ENCODE results near the gene TSPAN9.

Gene TSPAN9

GRCh38 chr12:3044141-3044630 lies 33.0 kb upstream of the TSPAN9 start:
- H3K4me1 ChIP-seq (ENCODE audit: control extremely low read depth in 1 of 4, control insufficient read depth in 4 of 4, insufficient read depth in 4 of 4, low read length in 3 of 4) = peaks cover 10 to 32% (median 23%) of the 10 kb centered on the region in 4 experiments
- no peaks in the 10 kb centered on the region for H3K27me3 ChIP-seq (replicated peaks in 2 of 5; ENCODE audit: control insufficient read depth in 4 of 5, insufficient read depth in 5 of 5, low read length in 4 of 5)
- 96% methylated on average over 4 of the region's 8 CpGs for WGBS (ENCODE audit: insufficient coverage)
- no peak overlapping the region for H3K27ac ChIP-seq (ENCODE audit: insufficient read depth in 1 of 2, low read depth in 1 of 2, low read length in 2 of 2, poor library complexity in 1 of 2, severe bottlenecking in 2 of 2)
- ChIA-PET CTCF (no interaction called here), POLR2A (no interaction called here)
- H3K4me3 ChIP-seq (ENCODE audit: control insufficient read depth in 1 of 7, extremely low read depth in 1 of 7, insufficient read depth in 4 of 7, low read depth in 2 of 7, low read length in 6 of 7) = no peak overlapping the region
- H3K36me3 ChIP-seq (ENCODE audit: control insufficient read depth in 4 of 4, insufficient read depth in 4 of 4, low read length in 3 of 4) = no peaks in the 10 kb centered on the region
- no peak for DNase-seq
- no peaks in the 10 kb centered on the region for H3K9me3 ChIP-seq (ENCODE audit: control extremely low read depth in 1 of 5, control insufficient read depth in 4 of 5, insufficient read depth in 2 of 5, low read depth in 1 of 5, low read length in 4 of 5)

DNA sequence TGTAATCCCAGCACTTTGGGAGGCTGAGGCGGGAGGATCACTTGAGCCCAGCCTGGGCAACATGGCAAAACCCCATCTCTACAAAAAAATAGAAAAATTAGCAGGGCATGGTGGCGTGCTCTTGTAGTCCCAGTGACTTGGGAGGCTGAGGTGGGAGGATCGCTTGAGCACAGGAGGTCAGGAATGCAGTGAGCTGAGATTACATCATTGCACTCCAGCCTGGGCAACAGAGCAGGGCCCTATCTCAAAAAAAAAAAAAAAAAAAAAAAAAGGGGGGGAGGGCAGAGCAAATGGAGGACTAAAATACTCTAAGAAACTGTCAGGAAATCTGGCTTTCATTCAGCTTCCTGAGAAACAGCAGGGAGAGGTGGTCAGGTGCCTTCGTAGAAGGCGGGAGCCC lies 31.7 kb upstream of the TSPAN9 start:
- ChIA-PET CTCF (no interaction called here), POLR2A (no interaction called here)
- Histone ChIP-seq H3K27me3 (replicated peaks in 2 of 5; ENCODE audit: control insufficient read depth in 4 of 5, insufficient read depth in 5 of 5, low read length in 4 of 5) (no peaks in the 10 kb centered on the region), H3K9me3 (ENCODE audit: control extremely low read depth in 1 of 5, control insufficient read depth in 4 of 5, insufficient read depth in 2 of 5, low read depth in 1 of 5, low read length in 4 of 5) (no peaks in the 10 kb centered on the region), H3K36me3 (ENCODE audit: control insufficient read depth in 4 of 4, insufficient read depth in 4 of 4, low read length in 3 of 4) (no peaks in the 10 kb centered on the region), H3K4me1 (ENCODE audit: control extremely low read depth in 1 of 4, control insufficient read depth in 4 of 4, insufficient read depth in 4 of 4, low read length in 3 of 4) (peaks cover 10 to 45% (median 32%) of the 10 kb centered on the region in 4 experiments), H3K4me3 (ENCODE audit: control insufficient read depth in 1 of 7, extremely low read depth in 1 of 7, insufficient read depth in 4 of 7, low read depth in 2 of 7, low read length in 6 of 7) (no peak overlapping the region), H3K27ac (ENCODE audit: insufficient read depth in 1 of 2, low read depth in 1 of 2, low read length in 2 of 2, poor library complexity in 1 of 2, severe bottlenecking in 2 of 2) (no peak overlapping the region)
- 83% methylated on average over 2 of the region's 5 CpGs for WGBS (ENCODE audit: insufficient coverage)
- DNase-seq = peak in 2 of 3 donors; percentile 27 to 33

DNA sequence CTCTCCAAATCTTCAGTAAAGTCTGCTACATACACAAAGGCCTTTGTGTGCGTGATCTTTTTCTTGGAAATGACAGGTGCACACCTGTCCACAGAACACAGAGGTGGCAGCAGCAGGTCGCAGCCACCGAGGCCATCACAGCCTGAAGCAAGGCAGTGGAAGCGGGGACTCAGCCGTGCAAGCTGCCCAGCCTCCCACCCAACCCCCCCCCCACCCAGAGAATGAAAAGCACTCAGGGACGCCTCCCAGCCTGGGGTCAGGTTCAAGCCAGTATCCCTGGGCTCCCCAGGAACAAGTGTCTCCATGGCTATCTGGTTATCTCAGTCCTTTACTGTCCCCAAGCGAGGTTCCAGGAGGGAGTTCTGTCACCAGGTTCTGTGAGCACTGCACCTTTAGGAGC lies 31.2 kb upstream of the TSPAN9 start:
- Histone ChIP-seq H3K27me3 (replicated peaks in 2 of 5; ENCODE audit: control insufficient read depth in 4 of 5, insufficient read depth in 5 of 5, low read length in 4 of 5) (no peaks in the 10 kb centered on the region), H3K9me3 (ENCODE audit: control extremely low read depth in 1 of 5, control insufficient read depth in 4 of 5, insufficient read depth in 2 of 5, low read depth in 1 of 5, low read length in 4 of 5) (no peaks in the 10 kb centered on the region), H3K36me3 (ENCODE audit: control insufficient read depth in 4 of 4, insufficient read depth in 4 of 4, low read length in 3 of 4) (no peaks in the 10 kb centered on the region), H3K27ac (ENCODE audit: insufficient read depth in 1 of 2, low read depth in 1 of 2, low read length in 2 of 2, poor library complexity in 1 of 2, severe bottlenecking in 2 of 2) (no peak overlapping the region), H3K4me3 (ENCODE audit: control insufficient read depth in 1 of 7, extremely low read depth in 1 of 7, insufficient read depth in 4 of 7, low read depth in 2 of 7, low read length in 6 of 7) (no peak overlapping the region), H3K4me1 (ENCODE audit: control extremely low read depth in 1 of 4, control insufficient read depth in 4 of 4, insufficient read depth in 4 of 4, low read length in 3 of 4) (peaks cover 10 to 45% (median 32%) of the 10 kb centered on the region in 4 experiments)
- 100% methylated on average over 1 of the region's 7 CpGs for WGBS (ENCODE audit: insufficient coverage)
- CTCF ChIA-PET = no interaction called here
- DNase-seq = no peak
- POLR2A ChIA-PET = no interaction called here

DNA sequence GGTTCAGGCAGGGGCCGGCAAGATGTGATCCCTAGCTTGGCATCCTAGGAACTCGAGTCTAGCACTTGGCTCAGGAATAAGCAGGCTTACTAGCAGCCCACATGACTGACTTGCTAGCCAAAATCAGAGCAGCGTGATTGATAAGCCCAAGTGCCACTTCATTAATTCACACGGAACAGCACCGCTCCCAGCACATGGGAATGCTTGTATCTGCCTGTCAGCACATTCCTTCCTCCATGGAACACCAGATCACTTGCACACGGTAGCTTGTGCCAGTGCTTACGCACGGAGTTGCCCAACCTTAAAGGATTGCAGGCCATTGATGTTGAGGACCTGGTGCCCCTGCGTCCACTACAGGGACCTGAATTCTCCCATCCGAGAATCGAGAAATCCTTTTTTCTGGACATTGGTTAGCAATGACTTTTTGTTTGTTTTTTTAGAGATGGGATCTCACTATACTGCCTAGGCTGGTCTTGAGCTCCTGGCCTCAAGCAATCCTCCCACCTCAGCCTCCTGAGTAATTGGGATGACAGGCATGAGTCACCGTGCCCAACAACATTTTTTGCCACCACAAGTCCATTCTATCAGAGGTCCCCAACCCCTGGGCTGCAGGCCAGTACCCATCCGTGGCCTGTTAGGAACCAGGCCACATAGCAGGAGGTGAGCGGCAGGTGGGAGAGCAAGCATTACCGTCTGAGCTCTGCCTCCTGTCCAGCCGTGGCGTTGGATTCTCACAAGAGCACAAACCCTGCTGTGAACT lies 30.6 kb upstream of the TSPAN9 start:
- ChIA-PET CTCF (no interaction called here), POLR2A (no interaction called here)
- Histone ChIP-seq H3K36me3 (ENCODE audit: control insufficient read depth in 4 of 4, insufficient read depth in 4 of 4, low read length in 3 of 4) (no peaks in the 10 kb centered on the region), H3K4me3 (ENCODE audit: control insufficient read depth in 1 of 7, extremely low read depth in 1 of 7, insufficient read depth in 4 of 7, low read depth in 2 of 7, low read length in 6 of 7) (no peak overlapping the region), H3K27me3 (replicated peaks in 2 of 5; ENCODE audit: control insufficient read depth in 4 of 5, insufficient read depth in 5 of 5, low read length in 4 of 5) (no peaks in the 10 kb centered on the region), H3K4me1 (ENCODE audit: control extremely low read depth in 1 of 4, control insufficient read depth in 4 of 4, insufficient read depth in 4 of 4, low read length in 3 of 4) (peaks cover 10 to 44% (median 32%) of the 10 kb centered on the region in 4 experiments), H3K27ac (ENCODE audit: insufficient read depth in 1 of 2, low read depth in 1 of 2, low read length in 2 of 2, poor library complexity in 1 of 2, severe bottlenecking in 2 of 2) (no peak overlapping the region), H3K9me3 (ENCODE audit: control extremely low read depth in 1 of 5, control insufficient read depth in 4 of 5, insufficient read depth in 2 of 5, low read depth in 1 of 5, low read length in 4 of 5) (no peaks in the 10 kb centered on the region)
- WGBS (ENCODE audit: insufficient coverage) = 85% methylated on average over 17 of the region's 17 CpGs
- no peak for DNase-seq

DNA sequence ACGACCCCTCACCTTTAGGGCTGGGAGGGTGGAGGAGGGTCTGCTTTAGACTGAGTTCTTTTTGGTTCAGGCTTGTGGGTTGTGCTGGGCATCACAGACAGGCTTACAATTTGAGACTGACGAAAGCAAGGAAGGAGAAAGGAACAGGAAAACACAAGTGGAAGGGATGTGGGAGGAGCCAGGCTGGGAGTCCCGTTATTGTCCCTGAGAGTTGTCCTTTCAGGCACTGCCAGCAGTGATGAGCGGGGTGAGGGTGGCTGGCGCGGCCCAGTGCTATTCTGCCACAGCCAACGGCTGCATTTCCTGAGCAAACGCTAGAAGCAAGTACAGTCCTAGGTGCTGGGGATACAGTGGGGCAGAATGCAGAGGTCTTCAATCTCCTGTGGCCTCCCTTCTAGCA lies 29.2 kb upstream of the TSPAN9 start:
- CTCF ChIA-PET = no interaction called here

DNA sequence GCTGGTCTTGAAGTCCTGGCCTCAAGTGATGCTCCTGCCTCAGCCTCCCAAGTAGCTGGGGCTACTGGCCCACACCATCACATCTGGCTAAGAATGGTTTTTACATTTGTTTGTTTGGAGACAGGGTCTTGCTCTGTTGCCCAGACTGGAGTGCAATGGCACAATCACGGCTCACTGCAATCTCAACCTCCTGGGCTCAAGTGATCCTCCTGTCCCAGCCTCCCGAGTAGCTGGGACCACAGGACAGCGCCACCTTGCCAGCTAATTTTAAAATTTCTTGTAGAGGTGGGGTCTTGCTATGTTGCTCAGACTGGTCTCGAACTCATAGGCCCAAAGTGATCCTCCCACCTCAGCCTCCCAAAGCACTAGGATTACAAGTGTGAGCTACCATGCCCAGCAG lies 28.6 kb upstream of the TSPAN9 start:
- WGBS (ENCODE audit: insufficient coverage) = 88% methylated on average over 1 of the region's 4 CpGs
- ChIA-PET CTCF (no interaction called here), POLR2A (no interaction called here)
- Histone ChIP-seq H3K27me3 (replicated peaks in 2 of 5; ENCODE audit: control insufficient read depth in 4 of 5, insufficient read depth in 5 of 5, low read length in 4 of 5) (no peaks in the 10 kb centered on the region), H3K36me3 (ENCODE audit: control insufficient read depth in 4 of 4, insufficient read depth in 4 of 4, low read length in 3 of 4) (no peaks in the 10 kb centered on the region), H3K4me1 (ENCODE audit: control extremely low read depth in 1 of 4, control insufficient read depth in 4 of 4, insufficient read depth in 4 of 4, low read length in 3 of 4) (peaks cover 4 to 27% (median 18%) of the 10 kb centered on the region in 4 experiments), H3K27ac (ENCODE audit: insufficient read depth in 1 of 2, low read depth in 1 of 2, low read length in 2 of 2, poor library complexity in 1 of 2, severe bottlenecking in 2 of 2) (no peak overlapping the region), H3K9me3 (ENCODE audit: control extremely low read depth in 1 of 5, control insufficient read depth in 4 of 5, insufficient read depth in 2 of 5, low read depth in 1 of 5, low read length in 4 of 5) (no peaks in the 10 kb centered on the region), H3K4me3 (ENCODE audit: control insufficient read depth in 1 of 7, extremely low read depth in 1 of 7, insufficient read depth in 4 of 7, low read depth in 2 of 7, low read length in 6 of 7) (no peak overlapping the region)
- DNase-seq = no peak

More for the DNA sequence above, 29.2 kb upstream of the TSPAN9 start:
- H3K9me3 ChIP-seq (ENCODE audit: control extremely low read depth in 1 of 5, control insufficient read depth in 4 of 5, insufficient read depth in 2 of 5, low read depth in 1 of 5, low read length in 4 of 5) = no peaks in the 10 kb centered on the region
- DNase-seq = no peak
- H3K27me3 ChIP-seq (replicated peaks in 2 of 5; ENCODE audit: control insufficient read depth in 4 of 5, insufficient read depth in 5 of 5, low read length in 4 of 5) = no peaks in the 10 kb centered on the region
- 71% methylated on average over 8 of the region's 8 CpGs for WGBS (ENCODE audit: insufficient coverage)
- H3K4me1 ChIP-seq (ENCODE audit: control extremely low read depth in 1 of 4, control insufficient read depth in 4 of 4, insufficient read depth in 4 of 4, low read length in 3 of 4) = peaks cover 4 to 30% (median 20%) of the 10 kb centered on the region in 4 experiments
- POLR2A ChIA-PET = no interaction called here
- no peak overlapping the region for H3K27ac ChIP-seq (ENCODE audit: insufficient read depth in 1 of 2, low read depth in 1 of 2, low read length in 2 of 2, poor library complexity in 1 of 2, severe bottlenecking in 2 of 2)
- H3K4me3 ChIP-seq (ENCODE audit: control insufficient read depth in 1 of 7, extremely low read depth in 1 of 7, insufficient read depth in 4 of 7, low read depth in 2 of 7, low read length in 6 of 7) = no peak overlapping the region
- no peaks in the 10 kb centered on the region for H3K36me3 ChIP-seq (ENCODE audit: control insufficient read depth in 4 of 4, insufficient read depth in 4 of 4, low read length in 3 of 4)

DNA sequence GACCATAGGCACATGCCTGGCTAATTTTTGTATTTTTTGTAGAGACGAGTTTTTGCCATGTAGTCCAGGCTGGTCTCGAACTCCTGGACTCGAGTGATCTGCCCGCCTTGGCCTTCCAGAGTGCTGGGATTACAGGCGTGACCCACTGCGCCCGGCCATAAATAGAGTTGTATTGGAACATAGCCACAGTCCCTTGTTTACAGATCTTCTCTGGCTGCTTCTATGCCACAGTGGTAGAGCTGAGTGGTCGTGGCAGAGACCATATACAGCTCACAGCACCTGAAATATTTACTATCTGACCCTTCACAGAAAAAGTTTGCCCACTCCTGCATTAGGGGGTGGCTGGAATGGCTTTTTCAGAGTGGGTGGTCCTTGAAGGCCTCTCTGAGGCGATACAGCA lies 28.0 kb upstream of the TSPAN9 start:
- CTCF ChIA-PET = no interaction called here
- DNase-seq = no peak
- Histone ChIP-seq H3K4me1 (ENCODE audit: control extremely low read depth in 1 of 4, control insufficient read depth in 4 of 4, insufficient read depth in 4 of 4, low read length in 3 of 4) (peaks cover 4 to 27% (median 18%) of the 10 kb centered on the region in 4 experiments), H3K4me3 (ENCODE audit: control insufficient read depth in 1 of 7, extremely low read depth in 1 of 7, insufficient read depth in 4 of 7, low read depth in 2 of 7, low read length in 6 of 7) (no peak overlapping the region), H3K36me3 (ENCODE audit: control insufficient read depth in 4 of 4, insufficient read depth in 4 of 4, low read length in 3 of 4) (no peaks in the 10 kb centered on the region), H3K27ac (ENCODE audit: insufficient read depth in 1 of 2, low read depth in 1 of 2, low read length in 2 of 2, poor library complexity in 1 of 2, severe bottlenecking in 2 of 2) (no peak overlapping the region), H3K27me3 (replicated peaks in 2 of 5; ENCODE audit: control insufficient read depth in 4 of 5, insufficient read depth in 5 of 5, low read length in 4 of 5) (no peaks in the 10 kb centered on the region), H3K9me3 (ENCODE audit: control extremely low read depth in 1 of 5, control insufficient read depth in 4 of 5, insufficient read depth in 2 of 5, low read depth in 1 of 5, low read length in 4 of 5) (no peaks in the 10 kb centered on the region)
- POLR2A ChIA-PET = no interaction called here
- WGBS (ENCODE audit: insufficient coverage) = 94% methylated on average over 6 of the region's 9 CpGs

All from common myeloid progenitor, CD34-positive (primary cell).